OCI-LY1 (cell line): ENCODE measurements around the gene TEX14.

ENCODE experiments used
- CTCF ChIP-seq: fragments of 200-600 bp; sonication (generic), shearing (Covaris generic); IDR thresholded peaks from 2 replicates; pipeline ENCODE4 v1.5.1; 2017; ENCODE audit warnings: mild to moderate bottlenecking, antibody characterized with exemption, low read length, moderate library complexity, mixed read lengths
- EZH2 ChIP-seq: fragments of 200-600 bp; sonication (generic), shearing (Covaris generic); IDR thresholded peaks from 2 replicates; pipeline ENCODE4 v1.8.0; 2017; ENCODE audit warnings: borderline replicate concordance, mixed run types, mild to moderate bottlenecking, antibody characterized with exemption, low read length, moderate library complexity, mixed read lengths

DNA sequence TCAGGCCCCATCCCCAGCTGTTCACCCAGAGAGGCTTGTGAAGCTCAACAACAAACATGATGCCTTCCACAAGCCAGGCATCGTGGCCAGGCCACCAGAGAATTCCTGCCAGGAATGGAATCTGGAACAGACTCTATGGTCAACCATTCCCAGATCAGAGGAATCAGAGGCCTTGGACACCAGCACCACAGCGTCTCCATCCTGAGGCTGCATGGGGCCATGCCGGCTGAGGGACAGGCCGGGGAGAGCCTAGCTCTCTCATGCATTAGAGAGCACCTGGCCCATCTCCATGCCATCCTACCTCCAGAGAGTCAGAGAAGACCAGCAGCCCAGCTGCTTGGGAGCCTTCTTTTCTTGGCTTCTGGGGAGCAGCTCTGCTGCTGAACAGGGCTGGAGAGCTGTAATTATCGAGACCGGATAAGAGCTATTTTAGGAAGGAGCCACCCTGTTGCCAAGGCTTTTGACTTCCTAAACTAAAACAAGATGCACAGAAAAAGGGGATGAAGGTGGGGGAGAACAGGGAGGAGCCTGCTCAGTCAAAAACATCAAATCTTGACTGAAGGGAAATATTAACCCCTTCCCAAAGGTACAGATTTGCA lies 152.9 kb downstream of the TEX14 start:
- no peak for TF ChIP-seq CTCF
- no peak for TF ChIP-seq EZH2
